DND-41 (cell line): ENCODE measurements around the gene NCAPD3.

Experiments
- CTCF ChIP-seq: IDR thresholded peaks from 2 replicates; pipeline ENCODE4 v1.5.1; 2012; ENCODE audit warnings: borderline replicate concordance, low read length, moderate library complexity, mild to moderate bottlenecking; ENCODE audit not compliant: poor library complexity, severe bottlenecking; ENCODE audit errors: extremely low read depth
- EZH2 ChIP-seq: IDR thresholded peaks from 3 replicates; pipeline ENCODE4 v1.6.1; 2012; ENCODE audit warnings: borderline replicate concordance, low read depth, mild to moderate bottlenecking, moderate library complexity, low read length, inconsistent platforms; ENCODE audit not compliant: severe bottlenecking

DNA sequence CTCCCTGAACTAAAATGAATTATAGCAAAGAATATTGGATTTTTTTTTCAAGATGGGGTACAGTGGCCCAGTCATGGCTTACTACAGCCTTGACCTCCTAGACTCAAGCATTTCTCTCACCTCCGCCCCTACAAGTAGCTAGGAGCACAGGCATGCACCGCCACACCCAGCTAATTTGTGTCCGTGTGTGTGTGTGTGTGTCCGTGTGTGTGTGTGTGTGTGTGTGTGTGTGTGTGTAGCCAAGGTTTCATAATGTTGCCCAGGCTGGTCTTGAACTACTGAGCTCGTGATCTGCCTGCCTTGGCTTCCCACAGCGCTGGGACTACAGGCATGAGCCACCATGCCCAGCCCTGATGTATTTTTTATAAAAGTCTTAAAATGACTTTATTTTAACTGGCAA, 16.8 kb upstream of the NCAPD3 start:
- TF ChIP-seq CTCF = no peak
- no peak for TF ChIP-seq EZH2
